Common myeloid progenitor, CD34-positive (primary cell): Measurements from ENCODE around the gene FOXD1.

Source experiments
- CTCF ChIA-PET: fragments of 350-600 bp; sonication (Branson Sonifier 250); formaldehyde crosslinking; loops from one replicate; lab custom pipeline; 2021; ENCODE audit warnings: antibody characterized with exemption; lab: Charles Lee
- POLR2A ChIA-PET: fragments of 350-600 bp; sonication (Branson Sonifier 250); formaldehyde crosslinking; loops from one replicate; lab custom pipeline; 2021; ENCODE audit warnings: antibody characterized with exemption; lab: Charles Lee
- DNase-seq, 3 donors: peaks; one replicate each; pipeline versions ENCODE4 v3.0.0 to v3.0.0-alpha.2; 2013
- H3K27ac ChIP-seq, 2 experiments: 1 replicate in 1 of 2; 2 replicates in 1 of 2; pipeline ENCODE4 v1.7.0; 2013; ENCODE audit warnings: inconsistent platforms in 2 of 2, low read length in 2 of 2, mild to moderate bottlenecking in 2 of 2, low read depth in 1 of 2, moderate library complexity in 1 of 2; ENCODE audit not compliant: severe bottlenecking in 2 of 2, insufficient read depth in 1 of 2, poor library complexity in 1 of 2
- H3K27me3 ChIP-seq, 5 experiments: replicated peaks in 2 of 5; 1 replicate in 3 of 5; 2 replicates in 2 of 5; pipeline versions ENCODE4 v1.6.1 to v1.7.0; 2013; ENCODE audit warnings: low read length in 4 of 5, mild to moderate bottlenecking in 2 of 5, moderate library complexity in 2 of 5, inconsistent platforms in 1 of 5; ENCODE audit not compliant: insufficient read depth in 5 of 5, control insufficient read depth in 4 of 5
- H3K36me3 ChIP-seq, 4 experiments: 1 replicate in 2 of 4; 2 replicates in 2 of 4; pipeline versions ENCODE4 v1.6.1 to v1.7.0; 2013; ENCODE audit warnings: low read length in 3 of 4, control low read depth in 1 of 4, mild to moderate bottlenecking in 1 of 4; ENCODE audit not compliant: control insufficient read depth in 4 of 4, insufficient read depth in 4 of 4
- H3K4me1 ChIP-seq, 4 experiments: 1 replicate in 3 of 4; 2 replicates in 1 of 4; pipeline versions ENCODE4 v1.6.1 to v1.7.1; 2013; ENCODE audit warnings: low read length in 3 of 4, mild to moderate bottlenecking in 3 of 4, control low read depth in 1 of 4, inconsistent platforms in 1 of 4, moderate library complexity in 1 of 4; ENCODE audit not compliant: control insufficient read depth in 4 of 4, insufficient read depth in 4 of 4; ENCODE audit errors: control extremely low read depth in 1 of 4
- H3K4me3 ChIP-seq, 7 experiments: 1 replicate in 4 of 7; 2 replicates in 3 of 7; pipeline versions ENCODE4 v1.5.1 to v1.7.0; 2013; ENCODE audit warnings: mild to moderate bottlenecking in 7 of 7, low read length in 6 of 7, moderate library complexity in 6 of 7, inconsistent platforms in 2 of 7, low read depth in 2 of 7, control low read depth in 1 of 7; ENCODE audit not compliant: insufficient read depth in 4 of 7, control insufficient read depth in 1 of 7; ENCODE audit errors: extremely low read depth in 1 of 7
- H3K9me3 ChIP-seq, 5 experiments: 1 replicate in 4 of 5; 2 replicates in 1 of 5; pipeline versions ENCODE4 v1.6.1 to v1.7.1; 2013; ENCODE audit warnings: low read length in 4 of 5, mild to moderate bottlenecking in 2 of 5, inconsistent platforms in 1 of 5, low read depth in 1 of 5, moderate library complexity in 1 of 5; ENCODE audit not compliant: control insufficient read depth in 4 of 5, insufficient read depth in 2 of 5; ENCODE audit errors: control extremely low read depth in 1 of 5
- WGBS: methylation state at CpG from one replicate; pipeline ENCODE4 v1.1.5; 2013; ENCODE audit not compliant: insufficient coverage; 5-methylcytosine and 5-hydroxymethylcytosine counted together

FOXD1 gene

GRCh38 chr5:73451224-73452130, 2.9 kb upstream of the FOXD1 start:
- Histone ChIP-seq H3K4me1 (peaks cover 2 to 27% (median 24%) of the 10 kb centered on the region in 4 experiments), H3K27me3 (peaks cover 38 to 83% (median 52%) of the 10 kb centered on the region in 5 experiments), H3K27ac (no peak overlapping the region), H3K9me3 (peaks cover 0 to 4% (median 0%) of the 10 kb centered on the region in 5 experiments), H3K36me3 (no peaks in the 10 kb centered on the region), H3K4me3 (peak overlapping the region in 1 of 7 experiments; percentile 26)
- peak; percentile 61 to 72 (median 72) for DNase-seq
- ChIA-PET CTCF (interaction anchor here (0.7 to 2.3 kb wide), 18 partner anchors 9 to 534 kb away, joined by 3 to 13 read pairs (median 4); no protein-coding TSS in a partner anchor), POLR2A (interaction anchor here (0.7 kb wide), 1 partner anchor 9 kb away, joined by 3 read pairs; no protein-coding TSS in a partner anchor)
- WGBS = 2% methylated on average over 63 of the region's 70 CpGs

DNA sequence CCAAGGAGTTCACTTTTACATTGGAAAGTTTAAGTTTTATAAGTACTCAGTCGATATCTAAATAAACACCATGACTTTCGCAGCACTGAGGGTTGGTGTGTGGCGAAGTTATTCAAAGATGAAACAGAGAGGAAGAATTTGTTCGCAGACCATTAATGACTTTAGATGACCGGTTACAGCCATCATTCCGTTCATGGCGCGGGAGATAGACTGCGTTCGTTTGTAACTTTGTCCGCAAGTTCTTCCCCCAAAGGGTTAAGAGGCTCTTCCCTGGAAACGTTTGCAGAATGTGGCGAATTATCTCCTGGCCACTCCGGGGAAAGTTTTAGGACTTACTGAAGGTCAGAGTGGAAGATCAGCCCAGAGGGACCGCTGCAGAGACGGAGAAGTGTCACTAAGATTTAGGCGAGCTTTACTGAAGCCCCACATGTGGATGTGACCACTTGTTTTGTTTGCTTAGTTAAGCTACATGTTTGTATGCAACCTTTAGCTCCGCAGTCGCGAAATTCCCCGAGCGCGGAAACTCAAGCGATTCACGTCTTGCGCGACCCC, 2.2 kb upstream of the FOXD1 start:
- ChIA-PET POLR2A (interaction anchor here (0.7 kb wide), 1 partner anchor 8 kb away, joined by 3 read pairs; no protein-coding TSS in a partner anchor), CTCF (interaction anchor here (0.7 to 2.3 kb wide), 20 partner anchors 9 to 533 kb away, joined by 3 to 13 read pairs (median 4); no protein-coding TSS in a partner anchor)
- Histone ChIP-seq H3K27me3 (peaks cover 39 to 90% (median 59%) of the 10 kb centered on the region in 5 experiments), H3K9me3 (peaks cover 0 to 4% (median 0%) of the 10 kb centered on the region in 5 experiments), H3K4me1 (peaks cover 2 to 28% (median 24%) of the 10 kb centered on the region in 4 experiments), H3K27ac (no peak overlapping the region), H3K36me3 (no peaks in the 10 kb centered on the region), H3K4me3 (peak overlapping the region in 1 of 7 experiments; percentile 12)
- DNase-seq = peak in 2 of 3 donors; percentile 45 to 49
- 7% methylated on average over 21 of the region's 27 CpGs for WGBS

DNA sequence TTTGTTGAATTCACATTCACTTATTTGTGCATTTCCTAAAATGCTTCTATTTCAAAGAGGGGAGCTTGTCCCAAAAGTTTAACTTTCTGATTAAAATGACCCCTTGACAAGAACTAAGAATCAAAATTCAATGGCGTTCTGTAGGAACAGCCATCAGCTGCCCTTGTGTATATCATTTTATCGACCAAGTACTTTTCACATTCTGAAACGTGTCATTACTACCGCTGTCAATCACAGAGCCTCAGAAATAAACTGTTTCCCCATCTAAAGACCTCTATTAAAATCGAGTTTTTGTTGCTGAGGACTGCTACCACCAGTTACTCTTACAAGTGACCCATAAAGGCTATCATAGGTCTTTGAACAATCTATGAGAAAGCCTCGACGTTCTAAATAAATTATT, 1.6 kb upstream of the FOXD1 start:
- no peak for DNase-seq
- peaks cover 0 to 4% (median 0%) of the 10 kb centered on the region in 5 experiments for H3K9me3 ChIP-seq
- 8% methylated on average over 4 of the region's 7 CpGs for WGBS
- H3K27ac ChIP-seq = no peak overlapping the region
- H3K27me3 ChIP-seq = peaks cover 39 to 94% (median 61%) of the 10 kb centered on the region in 5 experiments
- POLR2A ChIA-PET = no interaction called here
- peaks cover 2 to 28% (median 24%) of the 10 kb centered on the region in 4 experiments for H3K4me1 ChIP-seq
- H3K4me3 ChIP-seq = no peak overlapping the region
- no peaks in the 10 kb centered on the region for H3K36me3 ChIP-seq
- CTCF ChIA-PET = interaction anchor here (1.3 to 2.3 kb wide), 5 partner anchors 8 to 233 kb away, joined by 3 to 13 read pairs (median 4); no protein-coding TSS in a partner anchor

GRCh38 chr5:73447530-73448462, 781 bp downstream of the FOXD1 start:
- no peaks in the 10 kb centered on the region for H3K36me3 ChIP-seq
- H3K27me3 ChIP-seq = peaks cover 37 to 94% (median 66%) of the 10 kb centered on the region in 5 experiments
- peak overlapping the region in 5 of 7 experiments; percentile 26 to 68 (median 55) for H3K4me3 ChIP-seq
- peaks cover 2 to 28% (median 24%) of the 10 kb centered on the region in 4 experiments for H3K4me1 ChIP-seq
- no peak overlapping the region for H3K27ac ChIP-seq
- peak in 2 of 3 donors; percentile 60 to 71 for DNase-seq
- H3K9me3 ChIP-seq = peaks cover 0 to 4% (median 0%) of the 10 kb centered on the region in 5 experiments
- ChIA-PET POLR2A (no interaction called here), CTCF (interaction anchor here (1.0 kb wide), 1 partner anchor 19 kb away, joined by 3 read pairs; no protein-coding TSS in a partner anchor)
- under 1% methylated on average over 110 of the region's 127 CpGs for WGBS

- H3K9me3 ChIP-seq = peaks cover 0 to 3% (median 0%) of the 10 kb centered on the region in 5 experiments
- DNase-seq = no peak
- H3K36me3 ChIP-seq = no peaks in the 10 kb centered on the region
- ChIA-PET POLR2A (no interaction called here), CTCF (no interaction called here)
- no peak overlapping the region for H3K27ac ChIP-seq
- H3K27me3 ChIP-seq = peaks cover 40 to 94% (median 64%) of the 10 kb centered on the region in 5 experiments
- peak overlapping the region in 1 of 7 experiments; percentile 23 for H3K4me3 ChIP-seq
- peaks cover 2 to 28% (median 24%) of the 10 kb centered on the region in 4 experiments for H3K4me1 ChIP-seq
- 2% methylated on average over 69 of the region's 119 CpGs for WGBS
Observed at GRCh38 chr5:73446631-73447529, 1.7 kb downstream of the FOXD1 start.
